K562 (cell line): ENCODE results near the gene RWDD1. TPM values are rescaled to one million over a fixed set of nuclear protein-coding genes. Genes with fewer than 3 reads are reported as not detected.
"Not testable (repeated sequence)": the region's sequence is repeated elsewhere in the genome, so short reads cannot be mapped to it uniquely, and the experiment has no call there.

Source experiments
- ATAC-seq: fragments of 200-7000 bp; cut with Tn5 transposase; 3 replicates; pipeline ENCODE4 v1.9.1; 2020; ENCODE audit warnings: moderate library complexity
- BruUV-seq: library from RNA; stranded (reverse); fragments of 400-500 nt; replicated peaks from 2 replicates; lab custom pipeline; 2021; lab: Mats Ljungman, UMichigan
- CTCF ChIA-PET: fragments of 300-600 bp; formaldehyde crosslinking; extraction: SDS; loops from one replicate; lab custom pipeline; 2021; ENCODE audit warnings: low intra/inter-chr PET ratio; lab: Yijun Ruan, JAX
- POLR2A ChIA-PET: fragments of 300-600, 350-650 bp; sonication (Branson Sonifier 250); formaldehyde crosslinking; extraction: SDS; loops from one replicate; lab custom pipeline; 2021; ENCODE audit warnings: antibody characterized with exemption, inconsistent platforms; lab: Yijun Ruan, JAX
- DNase-seq, 4 experiments: peaks; one replicate each; pipeline versions ENCODE4 v3.0.0 to v3.0.0-alpha.2; 2011 to 2018; ENCODE audit warnings: low spot score in 3 of 4, mixed read lengths in 3 of 4; ENCODE audit errors: extremely low read depth in 1 of 4
- FAIRE-seq: peaks from 2 replicates; lab custom pipeline; 2011; peaks lifted over from hg19 to GRCh38; lab: Jason Lieb, UNC
- H2AFZ ChIP-seq: 2 replicates; pipeline ENCODE4 v1.6.0; 2011; ENCODE audit warnings: low read depth, low read length, control low read depth, inconsistent platforms
- H3K27ac ChIP-seq: fragments of 200-600 bp; 3 replicates; pipeline ENCODE4 v1.8.0; 2011; ENCODE audit warnings: low read depth, mild to moderate bottlenecking, control low read depth, inconsistent platforms, low read length, moderate library complexity, mixed read lengths; ENCODE audit errors: extremely low read depth
- H3K27me3 ChIP-seq, 2 experiments: fragments of 300-600 bp in 1 of 2; 2 replicates in 1 of 2; 3 replicates in 1 of 2; pipeline versions ENCODE4 v1.6.0 to v1.8.0; 2011; ENCODE audit warnings: inconsistent platforms in 2 of 2, low read length in 2 of 2, mild to moderate bottlenecking in 1 of 2, mixed read lengths in 1 of 2, moderate library complexity in 1 of 2; ENCODE audit not compliant: control insufficient read depth in 2 of 2, insufficient read depth in 2 of 2
- H3K36me3 ChIP-seq: fragments of 300-600 bp; 3 replicates; pipeline ENCODE4 v1.8.0; 2011; ENCODE audit warnings: mild to moderate bottlenecking, low read length, inconsistent platforms; ENCODE audit not compliant: control insufficient read depth, insufficient read depth
- H3K4me1 ChIP-seq, 2 experiments: fragments of 200-600 bp in 1 of 2; replicated peaks in 1 of 2; 2 replicates in 1 of 2; 3 replicates in 1 of 2; pipeline versions ENCODE4 v1.5.1 to v1.8.0; 2011; ENCODE audit warnings: inconsistent platforms in 2 of 2, low read length in 2 of 2, mild to moderate bottlenecking in 1 of 2, mixed read lengths in 1 of 2, moderate library complexity in 1 of 2; ENCODE audit not compliant: control insufficient read depth in 2 of 2, insufficient read depth in 2 of 2
- H3K4me2 ChIP-seq: 2 replicates; pipeline ENCODE4 v1.6.1; 2011; ENCODE audit warnings: low read length, control low read depth, inconsistent platforms, mixed read lengths; ENCODE audit not compliant: insufficient read depth
- H3K4me3 ChIP-seq: fragments of 200-600 bp; sonication (generic), shearing (Covaris generic); 2 replicates; pipeline ENCODE4 v1.5.1; 2016; ENCODE audit warnings: control low read depth, inconsistent platforms
- H3K79me2 ChIP-seq: fragments of 200-600 bp; 3 replicates; pipeline ENCODE4 v1.8.0; 2011; ENCODE audit warnings: low read length, inconsistent platforms; ENCODE audit not compliant: control insufficient read depth, insufficient read depth
- H3K9ac ChIP-seq, 2 experiments: 2 replicates each; pipeline versions ENCODE4 v1.6.0 to v1.6.1; 2011; ENCODE audit warnings: low read depth in 2 of 2, low read length in 2 of 2, control low read depth in 1 of 2, inconsistent platforms in 1 of 2, mild to moderate bottlenecking in 1 of 2, mixed read lengths in 1 of 2; ENCODE audit not compliant: insufficient read depth in 1 of 2
- H3K9me1 ChIP-seq: one replicate; pipeline ENCODE4 v1.6.0; 2011; ENCODE audit warnings: inconsistent platforms, mild to moderate bottlenecking, low read length, moderate library complexity; ENCODE audit not compliant: control insufficient read depth, insufficient read depth
- H3K9me3 ChIP-seq: replicated peaks from 2 replicates; pipeline ENCODE4 v1.5.1; 2011; ENCODE audit warnings: low read depth, low read length, inconsistent platforms; ENCODE audit not compliant: control insufficient read depth, insufficient read depth
- H4K20me1 ChIP-seq: replicated peaks from 2 replicates; pipeline ENCODE4 v1.6.1; 2011; ENCODE audit warnings: low read length, inconsistent platforms, mixed read lengths; ENCODE audit not compliant: control insufficient read depth, insufficient read depth
- ZNF431 ChIP-seq: sonication (generic); formaldehyde crosslinking; IDR thresholded peaks from 2 replicates; pipeline ENCODE4 v1.8.0; 2022; ENCODE audit warnings: mild to moderate bottlenecking, missing genetic modification reagents
- WGBS: fragments of 100-300 bp; shearing (Covaris generic); methylation state at CpG from one replicate; pipeline ENCODE4 v1.1.6; 2016; ENCODE audit warnings: low coverage, mixed read lengths; ENCODE audit not compliant: insufficient coverage; ENCODE audit errors: missing lambda C conversion rate; 5-methylcytosine and 5-hydroxymethylcytosine counted together
- in situ Hi-C: fragments of 300-500 bp; cut with MboI; formaldehyde crosslinking; loops from 4 replicates; pipeline ENCODE4 v1.15.0; 2018; ENCODE audit warnings: inconsistent platforms, mixed read lengths
- intact Hi-C: fragments of 100-400 bp; cut with micrococcal nuclease; formaldehyde crosslinking; loops from 2 replicates; pipeline ENCODE4 v1.14.2; 2022
- polyA plus RNA-seq, 8 experiments: library from polyadenylated mRNA; depleted of rRNA in 4 of 8; stranded (reverse) in 5 of 8; unstranded in 3 of 8; fragments of >200 nt; fragmentation: Nextera tagmentation in 2 of 8; fragmentation: Illumina TruSeq in 1 of 8; extraction: Ambion mirVana in 2 of 8; extraction: Trizol in 1 of 8; gene quantifications; 2 replicates each; pipeline versions ENCODE4 v1.2.1 to v1.2.3, GENCODE V29; 2011 to 2014; ENCODE audit warnings: inconsistent platforms in 1 of 8, missing spikeins in 1 of 8
- total RNA-seq, 7 experiments: library from RNA; depleted of rRNA in 6 of 7; stranded (reverse); fragments of >200 nt in 6 of 7; fragmentation: Illumina TruSeq in 2 of 7; extraction: Trizol in 2 of 7; gene quantifications; 2 replicates each; pipeline versions ENCODE4 v1.2.1 to v1.2.3, GENCODE V29; 2011 to 2021; ENCODE audit warnings: low replicate concordance in 1 of 7

The RWDD1 gene
- total and polyA plus RNA-seq, 9 of the 15 experiments (the other 6 are each of a cell fraction or from before 2014, with no cell fraction given): 31.9 to 89.8 (median 48.7) TPM

GRCh38 chr6:116603916-116604315, 32.6 kb downstream of the RWDD1 start:
- H3K4me3 ChIP-seq, FAIRE-seq, ATAC-seq, intact Hi-C loops, H3K27ac ChIP-seq, BruUV-seq, H3K9me1 ChIP-seq, H3K36me3 ChIP-seq, H2AFZ ChIP-seq, H3K79me2 ChIP-seq, POLR2A ChIA-PET, H3K27me3 ChIP-seq, H3K4me2 ChIP-seq, H3K9me3 ChIP-seq, DNase-seq, in situ Hi-C loops, CTCF ChIA-PET, H4K20me1 ChIP-seq, H3K4me1 ChIP-seq, H3K9ac ChIP-seq: not testable (repeated sequence)
- WGBS: 52% methylated on average over 3 of the region's 3 CpGs
- TF ChIP-seq ZNF431 (CRISPR knock-in tag): peak; percentile 95

GRCh38 chr6:116604868-116605267, 33.6 kb downstream of the RWDD1 start:
- 47% methylated on average over 3 of the region's 3 CpGs for WGBS
- BruUV-seq, H3K9ac ChIP-seq, POLR2A ChIA-PET, in situ Hi-C loops, DNase-seq, H3K79me2 ChIP-seq, H3K36me3 ChIP-seq, FAIRE-seq, H3K4me1 ChIP-seq, intact Hi-C loops, H3K9me1 ChIP-seq, ATAC-seq, H4K20me1 ChIP-seq, H3K27ac ChIP-seq, CTCF ChIA-PET, H3K4me2 ChIP-seq, H2AFZ ChIP-seq, H3K27me3 ChIP-seq, H3K9me3 ChIP-seq, H3K4me3 ChIP-seq: not testable (repeated sequence)
